IMR-90 (cell line): ENCODE data around the gene DERL3.

Experiments
- BHLHE40 ChIP-seq: fragments of 150-350 bp; IDR thresholded peaks from 2 replicates; pipeline ENCODE4 v1.6.1; 2016; ENCODE audit warnings: mild to moderate bottlenecking, low read depth, low read length
- CEBPB ChIP-seq: IDR thresholded peaks from 2 replicates; pipeline ENCODE4 v1.6.1; 2012; ENCODE audit warnings: low read depth, low read length, improper control_type of control experiment
- CHD1 ChIP-seq: IDR thresholded peaks from 2 replicates; pipeline ENCODE4 v1.6.1; 2012; ENCODE audit warnings: low read depth, low read length, improper control_type of control experiment
- CTCF ChIP-seq: conservative IDR thresholded peaks from 2 replicates; pipeline ENCODE4 v1.5.1; 2012; ENCODE audit warnings: mild to moderate bottlenecking, low read depth, low read length, improper control_type of control experiment
- ELK1 ChIP-seq: fragments of 150-350 bp; IDR thresholded peaks from 2 replicates; pipeline ENCODE4 v1.6.1; 2016; ENCODE audit warnings: low read depth, mild to moderate bottlenecking, low read length, moderate library complexity, borderline replicate concordance
- MAZ ChIP-seq: IDR thresholded peaks from 2 replicates; pipeline ENCODE4 v1.6.1; 2012; ENCODE audit warnings: low read depth, mild to moderate bottlenecking, low read length, improper control_type of control experiment, moderate library complexity, borderline replicate concordance
- MXI1 ChIP-seq: IDR thresholded peaks from 2 replicates; pipeline ENCODE4 v1.6.1; 2012; ENCODE audit warnings: low read depth, mild to moderate bottlenecking, low read length, moderate library complexity, borderline replicate concordance
- NFE2L2 ChIP-seq: fragments of 150-350 bp; IDR thresholded peaks from 2 replicates; pipeline ENCODE4 v1.6.1; 2016; ENCODE audit warnings: low read depth, mild to moderate bottlenecking, low read length
- POLR2A ChIP-seq: IDR thresholded peaks from 2 replicates; pipeline ENCODE4 v1.6.1; 2012; ENCODE audit warnings: mild to moderate bottlenecking, low read depth, low read length
- RAD21 ChIP-seq: IDR thresholded peaks from 2 replicates; pipeline ENCODE4 v1.6.1; 2012; ENCODE audit warnings: low read length, improper control_type of control experiment
- RCOR1 ChIP-seq: IDR thresholded peaks from 2 replicates; pipeline ENCODE4 v1.6.1; 2012; ENCODE audit warnings: mild to moderate bottlenecking, low read length, improper control_type of control experiment; ENCODE audit not compliant: insufficient replicate concordance
- RFX5 ChIP-seq: IDR thresholded peaks from 2 replicates; pipeline ENCODE4 v1.8.0; 2012; ENCODE audit warnings: low read depth, mild to moderate bottlenecking, low read length, moderate library complexity
- SMC3 ChIP-seq: fragments of 150-350 bp; IDR thresholded peaks from 2 replicates; pipeline ENCODE4 v1.6.1; 2016; ENCODE audit warnings: low read depth, mild to moderate bottlenecking, antibody characterized with exemption, low read length, moderate library complexity
- USF2 ChIP-seq: fragments of 150-350 bp; IDR thresholded peaks from 2 replicates; pipeline ENCODE4 v1.6.1; 2017; ENCODE audit warnings: mild to moderate bottlenecking, antibody characterized with exemption, low read length, low read depth

- TF ChIP-seq RAD21: no peak
- TF ChIP-seq RFX5: no peak
- no peak for TF ChIP-seq CTCF
- no peak for TF ChIP-seq POLR2A
- TF ChIP-seq NFE2L2: no peak
- TF ChIP-seq CEBPB: no peak
- TF ChIP-seq USF2: no peak
- no peak for TF ChIP-seq SMC3
- TF ChIP-seq CHD1: no peak
- TF ChIP-seq MXI1: no peak
- TF ChIP-seq BHLHE40: no peak
- no peak for TF ChIP-seq ELK1
- no peak for TF ChIP-seq MAZ
- no peak for TF ChIP-seq RCOR1
These were observed 3.8 kb upstream of the DERL3 start for GRCh38 chr22:23842599-23842998.
